Ishikawa (cell line): Measurements from ENCODE around the gene ATG9A.

Source experiments
- CEBPB ChIP-seq: IDR thresholded peaks from 2 replicates; pipeline ENCODE4 v1.6.1; 2012
- CREB1 ChIP-seq: IDR thresholded peaks from 2 replicates; pipeline ENCODE4 v1.6.1; 2012; ENCODE audit warnings: low read depth
- EGR1 ChIP-seq: IDR thresholded peaks from 2 replicates; pipeline ENCODE4 v1.6.1; 2012
- EP300 ChIP-seq: IDR thresholded peaks from 2 replicates; pipeline ENCODE4 v1.6.1; 2012; ENCODE audit warnings: borderline replicate concordance
- FOXM1 ChIP-seq: IDR thresholded peaks from 2 replicates; pipeline ENCODE4 v1.6.1; 2012; ENCODE audit warnings: low read depth, borderline replicate concordance
- RAD21 ChIP-seq: IDR thresholded peaks from 2 replicates; pipeline ENCODE4 v1.6.1; 2012; ENCODE audit warnings: low read depth
- TAF1 ChIP-seq: IDR thresholded peaks from 2 replicates; pipeline ENCODE4 v1.6.1; 2012; ENCODE audit warnings: low read depth, mild to moderate bottlenecking
- TCF12 ChIP-seq: IDR thresholded peaks from 2 replicates; pipeline ENCODE4 v1.6.1; 2012; ENCODE audit warnings: low read depth
- TEAD4 ChIP-seq: IDR thresholded peaks from 2 replicates; pipeline ENCODE4 v1.6.1; 2012
- YY1 ChIP-seq: IDR thresholded peaks from 2 replicates; pipeline ENCODE4 v1.6.1; 2012; ENCODE audit warnings: low read depth
- ZBTB7A ChIP-seq: IDR thresholded peaks from 2 replicates; pipeline ENCODE4 v1.6.1; 2012; ENCODE audit warnings: low read depth
- TF ChIP-seq, protein P1 (sequence below): IDR thresholded peaks from 2 replicates; pipeline ENCODE4 v1.6.1; 2012
- TF ChIP-seq, protein P2 (sequence below): IDR thresholded peaks from 2 replicates; pipeline ENCODE4 v1.6.1; 2012; ENCODE audit warnings: low read depth, mild to moderate bottlenecking

DNA sequence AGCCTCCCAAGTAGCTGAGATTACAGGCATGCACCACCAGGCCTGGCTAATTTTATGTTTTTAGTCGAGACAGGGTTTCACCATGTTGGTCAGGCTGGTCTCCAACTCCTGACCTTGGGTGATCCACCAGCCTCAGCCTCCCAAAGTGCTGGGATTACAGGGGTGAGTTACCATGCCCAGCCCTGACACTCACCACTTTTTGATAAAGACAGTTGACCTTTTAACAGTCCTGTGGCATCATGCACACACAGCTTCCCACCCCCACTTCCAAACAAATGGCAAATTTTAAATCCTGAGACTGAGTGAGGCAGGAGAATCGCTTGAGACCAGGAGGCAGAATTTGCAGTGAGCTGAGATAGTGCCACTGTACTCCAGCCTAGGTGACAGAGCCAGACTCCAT, 43.6 kb upstream of the ATG9A start:
- TF ChIP-seq YY1 (no peak), TAF1 (no peak), FOXM1 (no peak), RAD21 (no peak), ZBTB7A (no peak), CREB1 (no peak), TCF12 (no peak), CEBPB (no peak), EGR1 (no peak), EP300 (no peak), TEAD4 (no peak)
- TF ChIP-seq, protein P1, sequence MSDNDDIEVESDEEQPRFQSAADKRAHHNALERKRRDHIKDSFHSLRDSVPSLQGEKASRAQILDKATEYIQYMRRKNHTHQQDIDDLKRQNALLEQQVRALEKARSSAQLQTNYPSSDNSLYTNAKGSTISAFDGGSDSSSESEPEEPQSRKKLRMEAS = no peak
- TF ChIP-seq, protein P2, sequence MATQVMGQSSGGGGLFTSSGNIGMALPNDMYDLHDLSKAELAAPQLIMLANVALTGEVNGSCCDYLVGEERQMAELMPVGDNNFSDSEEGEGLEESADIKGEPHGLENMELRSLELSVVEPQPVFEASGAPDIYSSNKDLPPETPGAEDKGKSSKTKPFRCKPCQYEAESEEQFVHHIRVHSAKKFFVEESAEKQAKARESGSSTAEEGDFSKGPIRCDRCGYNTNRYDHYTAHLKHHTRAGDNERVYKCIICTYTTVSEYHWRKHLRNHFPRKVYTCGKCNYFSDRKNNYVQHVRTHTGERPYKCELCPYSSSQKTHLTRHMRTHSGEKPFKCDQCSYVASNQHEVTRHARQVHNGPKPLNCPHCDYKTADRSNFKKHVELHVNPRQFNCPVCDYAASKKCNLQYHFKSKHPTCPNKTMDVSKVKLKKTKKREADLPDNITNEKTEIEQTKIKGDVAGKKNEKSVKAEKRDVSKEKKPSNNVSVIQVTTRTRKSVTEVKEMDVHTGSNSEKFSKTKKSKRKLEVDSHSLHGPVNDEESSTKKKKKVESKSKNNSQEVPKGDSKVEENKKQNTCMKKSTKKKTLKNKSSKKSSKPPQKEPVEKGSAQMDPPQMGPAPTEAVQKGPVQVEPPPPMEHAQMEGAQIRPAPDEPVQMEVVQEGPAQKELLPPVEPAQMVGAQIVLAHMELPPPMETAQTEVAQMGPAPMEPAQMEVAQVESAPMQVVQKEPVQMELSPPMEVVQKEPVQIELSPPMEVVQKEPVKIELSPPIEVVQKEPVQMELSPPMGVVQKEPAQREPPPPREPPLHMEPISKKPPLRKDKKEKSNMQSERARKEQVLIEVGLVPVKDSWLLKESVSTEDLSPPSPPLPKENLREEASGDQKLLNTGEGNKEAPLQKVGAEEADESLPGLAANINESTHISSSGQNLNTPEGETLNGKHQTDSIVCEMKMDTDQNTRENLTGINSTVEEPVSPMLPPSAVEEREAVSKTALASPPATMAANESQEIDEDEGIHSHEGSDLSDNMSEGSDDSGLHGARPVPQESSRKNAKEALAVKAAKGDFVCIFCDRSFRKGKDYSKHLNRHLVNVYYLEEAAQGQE = no peak
